IMR-90 (cell line): ENCODE measurements around the gene CMSS1. TPM values are rescaled to one million over a fixed set of nuclear protein-coding genes. Genes with fewer than 3 reads are reported as not detected.

Experiments used
- ATAC-seq: fragments of 200-7000 bp; cut with Tn5 transposase; 2 replicates; pipeline ENCODE4 v1.9.1; 2020; ENCODE audit warnings: low read depth, mild to moderate bottlenecking, moderate library complexity
- BruUV-seq: library from RNA; stranded (reverse); fragments of 400-500 nt; replicated peaks from 2 replicates; lab custom pipeline; 2021; lab: Mats Ljungman, UMichigan
- CTCF ChIA-PET: fragments of 300-600 bp; formaldehyde crosslinking; extraction: SDS; loops from one replicate; lab custom pipeline; 2021; ENCODE audit warnings: antibody characterized with exemption; lab: Yijun Ruan, JAX
- POLR2A ChIA-PET: fragments of 300-600 bp; sonication (Branson Sonifier 250); formaldehyde crosslinking; loops from one replicate; lab custom pipeline; 2022; ENCODE audit warnings: antibody characterized with exemption; ENCODE audit not compliant: unreplicated experiment; lab: Charles Lee
- DNase-seq: peaks from one replicate; pipeline ENCODE4 v3.0.0; 2013
- H2AFZ ChIP-seq: replicated peaks from 2 replicates; pipeline ENCODE3; 2013; ENCODE audit warnings: low read length, mild to moderate bottlenecking; ENCODE audit not compliant: poor library complexity
- H2AK5ac ChIP-seq: 2 replicates; pipeline ENCODE4 v1.6.1; 2013; ENCODE audit warnings: low read depth, low read length, inconsistent platforms
- H2AK9ac ChIP-seq: replicated peaks from 2 replicates; pipeline ENCODE3; 2013; ENCODE audit warnings: mild to moderate bottlenecking, low read depth, low read length, moderate library complexity; ENCODE audit not compliant: poor library complexity
- H2BK120ac ChIP-seq: 2 replicates; pipeline ENCODE4 v1.6.1; 2013; ENCODE audit warnings: low read depth, low read length, inconsistent platforms
- H2BK15ac ChIP-seq: 3 replicates; pipeline ENCODE4 v1.6.1; 2013; ENCODE audit warnings: low read depth, low read length, inconsistent platforms
- H2BK20ac ChIP-seq: 2 replicates; pipeline ENCODE4 v1.6.1; 2013; ENCODE audit warnings: low read depth, mild to moderate bottlenecking, inconsistent platforms, low read length, moderate library complexity
- H2BK5ac ChIP-seq: 2 replicates; pipeline ENCODE4 v1.6.1; 2013; ENCODE audit warnings: mild to moderate bottlenecking, low read depth, low read length, inconsistent platforms; ENCODE audit not compliant: poor library complexity, severe bottlenecking
- H3K14ac ChIP-seq: replicated peaks from 2 replicates; pipeline ENCODE4 v1.6.1; 2013; ENCODE audit warnings: low read depth, low read length, inconsistent platforms
- H3K18ac ChIP-seq: 2 replicates; pipeline ENCODE4 v1.6.1; 2013; ENCODE audit warnings: low read depth, low read length, control low read depth
- H3K23ac ChIP-seq: 2 replicates; pipeline ENCODE4 v1.6.1; 2013; ENCODE audit warnings: low read depth, low read length, inconsistent platforms
- H3K27ac ChIP-seq: 2 replicates; pipeline ENCODE4 v1.5.1; 2013; ENCODE audit warnings: mild to moderate bottlenecking, control low read depth, low read length; ENCODE audit not compliant: insufficient read depth
- H3K27me3 ChIP-seq: 2 replicates; pipeline ENCODE4 v1.6.1; 2013; ENCODE audit warnings: low read length; ENCODE audit not compliant: control insufficient read depth, insufficient read depth
- H3K36me3 ChIP-seq: 2 replicates; pipeline ENCODE4 v1.6.1; 2013; ENCODE audit warnings: low read length, mixed read lengths; ENCODE audit not compliant: control insufficient read depth, insufficient read depth
- H3K4ac ChIP-seq: 2 replicates; pipeline ENCODE4 v1.6.1; 2013; ENCODE audit warnings: low read depth, low read length, inconsistent platforms
- H3K4me1 ChIP-seq: 2 replicates; pipeline ENCODE4 v1.6.1; 2013; ENCODE audit warnings: low read length, mixed read lengths; ENCODE audit not compliant: control insufficient read depth, insufficient read depth
- H3K4me2 ChIP-seq: 2 replicates; pipeline ENCODE4 v1.6.1; 2013; ENCODE audit warnings: low read depth, mild to moderate bottlenecking, control low read depth, low read length, moderate library complexity
- H3K4me3 ChIP-seq: 2 replicates; pipeline ENCODE4 v1.5.1; 2013; ENCODE audit warnings: low read depth, mild to moderate bottlenecking, control low read depth, low read length, moderate library complexity; ENCODE audit not compliant: insufficient read depth
- H3K56ac ChIP-seq: 2 replicates; pipeline ENCODE4 v1.6.1; 2013; ENCODE audit warnings: low read length, inconsistent platforms; ENCODE audit not compliant: insufficient read depth; ENCODE audit errors: extremely low read depth
- H3K79me1 ChIP-seq, 2 experiments: 2 replicates each; pipeline ENCODE4 v1.6.1; 2013; ENCODE audit warnings: low read length in 2 of 2, inconsistent platforms in 1 of 2, low read depth in 1 of 2
- H3K9ac ChIP-seq: 2 replicates; pipeline ENCODE4 v1.6.1; 2013; ENCODE audit warnings: low read depth, low read length, control low read depth
- H3K9me1 ChIP-seq: 2 replicates; pipeline ENCODE4 v1.6.1; 2013; ENCODE audit warnings: low read length, inconsistent platforms; ENCODE audit not compliant: insufficient read depth
- H3K9me3 ChIP-seq: 2 replicates; pipeline ENCODE4 v1.6.1; 2013; ENCODE audit warnings: low read length; ENCODE audit not compliant: control insufficient read depth, insufficient read depth
- H4K20me1 ChIP-seq: 2 replicates; pipeline ENCODE4 v1.6.1; 2013; ENCODE audit warnings: low read length, inconsistent platforms; ENCODE audit not compliant: insufficient read depth
- H4K5ac ChIP-seq: 2 replicates; pipeline ENCODE4 v1.6.1; 2013; ENCODE audit warnings: mild to moderate bottlenecking, low read depth, low read length, control low read depth
- H4K8ac ChIP-seq, 2 experiments: 2 replicates each; pipeline ENCODE4 v1.6.1; 2013; ENCODE audit warnings: low read depth in 2 of 2, low read length in 2 of 2, control low read depth in 1 of 2, inconsistent platforms in 1 of 2
- H4K91ac ChIP-seq: 2 replicates; pipeline ENCODE4 v1.6.1; 2013; ENCODE audit warnings: low read depth, low read length, inconsistent platforms; ENCODE audit not compliant: insufficient read depth
- CEBPB ChIP-seq: IDR thresholded peaks from 2 replicates; pipeline ENCODE4 v1.6.1; 2012; ENCODE audit warnings: low read depth, low read length, improper control_type of control experiment
- ELK1 ChIP-seq: fragments of 150-350 bp; IDR thresholded peaks from 2 replicates; pipeline ENCODE4 v1.6.1; 2016; ENCODE audit warnings: low read depth, mild to moderate bottlenecking, low read length, moderate library complexity, borderline replicate concordance
- MAFK ChIP-seq: IDR thresholded peaks from 2 replicates; pipeline ENCODE4 v1.6.1; 2012; ENCODE audit warnings: low read depth, low read length, improper control_type of control experiment
- MXI1 ChIP-seq: IDR thresholded peaks from 2 replicates; pipeline ENCODE4 v1.6.1; 2012; ENCODE audit warnings: low read depth, mild to moderate bottlenecking, low read length, moderate library complexity, borderline replicate concordance
- NFE2L2 ChIP-seq: fragments of 150-350 bp; IDR thresholded peaks from 2 replicates; pipeline ENCODE4 v1.6.1; 2016; ENCODE audit warnings: low read depth, mild to moderate bottlenecking, low read length
- RAD21 ChIP-seq: IDR thresholded peaks from 2 replicates; pipeline ENCODE4 v1.6.1; 2012; ENCODE audit warnings: low read length, improper control_type of control experiment
- RCOR1 ChIP-seq: IDR thresholded peaks from 2 replicates; pipeline ENCODE4 v1.6.1; 2012; ENCODE audit warnings: mild to moderate bottlenecking, low read length, improper control_type of control experiment; ENCODE audit not compliant: insufficient replicate concordance
- RFX5 ChIP-seq: IDR thresholded peaks from 2 replicates; pipeline ENCODE4 v1.8.0; 2012; ENCODE audit warnings: low read depth, mild to moderate bottlenecking, low read length, moderate library complexity
- WGBS, 2 experiments: methylation state at CpG; one replicate each; pipeline versions ENCODE4 v1.1.5 to v1.1.7; 2013; ENCODE audit warnings: missing lambda C conversion rate in 2 of 2; ENCODE audit not compliant: insufficient read length in 1 of 2; ENCODE audit errors: extremely low coverage in 2 of 2; 5-methylcytosine and 5-hydroxymethylcytosine counted together
- dilution Hi-C: fragments of 300-500 bp; cut with HindIII; formaldehyde crosslinking; loops from one replicate; pipeline ENCODE4 v1.14.3; 2018; ENCODE audit warnings: low sequenced_read_pairs; ENCODE audit not compliant: unreplicated experiment
- in situ Hi-C: fragments of 300-500 bp; cut with MboI; formaldehyde crosslinking; loops from 3 replicates; pipeline ENCODE4 v1.14.3; 2019; ENCODE audit warnings: low sequenced_read_pairs, inconsistent platforms, mixed read lengths
- intact Hi-C: fragments of 100-400 bp; cut with micrococcal nuclease; formaldehyde crosslinking; loops from 2 replicates; pipeline ENCODE4 v1.10.0; 2022
- polyA plus RNA-seq, 3 experiments: library from polyadenylated mRNA; depleted of rRNA; stranded (reverse); fragments of >200 nt; gene quantifications; 2 replicates each; pipeline ENCODE4 v1.2.3, GENCODE V29; 2012; ENCODE audit warnings: low replicate concordance in 1 of 3
- total RNA-seq: library from RNA; depleted of rRNA; stranded (reverse); fragments of >200 nt; gene quantifications from 2 replicates; pipeline ENCODE4 v1.2.3, GENCODE V29; 2012

The CMSS1 gene
- total and polyA plus RNA-seq, 2 of the 4 experiments (the other 2 are of a cell fraction): 12.5 to 13.6 TPM

- no peak overlapping the region for H3K56ac ChIP-seq
- H2AK5ac ChIP-seq: no peak overlapping the region
- no peak overlapping the region for H3K18ac ChIP-seq
- dilution Hi-C loops: no loop called here
- H3K27me3 ChIP-seq: no peaks in the 10 kb centered on the region
- H3K23ac ChIP-seq: no peak overlapping the region
- H3K79me1 ChIP-seq: no peaks in the 10 kb centered on the region
- H4K5ac ChIP-seq: no peak overlapping the region
- H3K4me3 ChIP-seq: no peak overlapping the region
- no peak overlapping the region for H2AK9ac ChIP-seq
- no peaks in the 10 kb centered on the region for H3K36me3 ChIP-seq
- no peak overlapping the region for H2BK20ac ChIP-seq
- ATAC-seq (no peak), DNase-seq (no peak)
- H2BK5ac ChIP-seq: no peak overlapping the region
- no peak overlapping the region for H2AFZ ChIP-seq
- no peak overlapping the region for H3K27ac ChIP-seq
- no peak overlapping the region for H3K4me2 ChIP-seq
- CTCF ChIA-PET: no interaction called here
- no peak overlapping the region for H4K91ac ChIP-seq
- peaks cover 3% of the 10 kb centered on the region for H3K4me1 ChIP-seq
- in situ Hi-C loops: no loop called here
- no peaks in the 10 kb centered on the region for H3K9me3 ChIP-seq
- H3K9me1 ChIP-seq: no peaks in the 10 kb centered on the region; the same call in 1 of the 2 replicates
- TF ChIP-seq NFE2L2: no peak
- no peak for TF ChIP-seq MAFK
- TF ChIP-seq MXI1: no peak
- no peak for TF ChIP-seq RCOR1
- TF ChIP-seq CEBPB: no peak
- TF ChIP-seq RAD21: no peak
- TF ChIP-seq ELK1: no peak
- TF ChIP-seq RFX5: no peak
- H2BK15ac ChIP-seq: no peak overlapping the region
- H3K14ac ChIP-seq: no peak overlapping the region
- no TSS peak for BruUV-seq
- no peak overlapping the region for H3K9ac ChIP-seq
- POLR2A ChIA-PET: no interaction called here
- H2BK120ac ChIP-seq: no peak overlapping the region
- H3K4ac ChIP-seq: no peak overlapping the region
- H4K20me1 ChIP-seq: no peaks in the 10 kb centered on the region
- no CpG with 5 or more reads among the region's 3 CpGs for WGBS, 2 experiments
- intact Hi-C loops: no loop called here
- H4K8ac ChIP-seq: no peak overlapping the region
Observed at GRCh38 chr3:100164743-100165142, 347.1 kb downstream of the CMSS1 start.
